WTC11 (cell line): ENCODE measurements around the gene SPRED2.

Experiments used
- CTCF ChIP-seq: fragments of 200-600 bp; IDR thresholded peaks from 2 replicates; pipeline ENCODE4 v1.8.0; 2022; ENCODE audit warnings: antibody characterized with exemption
- TCF7 ChIP-seq: sonication (generic); formaldehyde crosslinking; IDR thresholded peaks from 2 replicates; pipeline ENCODE4 v1.8.0; 2022; ENCODE audit warnings: mild to moderate bottlenecking, low read depth, missing genetic modification reagents, moderate library complexity
- TEAD4 ChIP-seq: sonication (generic); formaldehyde crosslinking; IDR thresholded peaks from 2 replicates; pipeline ENCODE4 v1.8.0; 2022; ENCODE audit warnings: mild to moderate bottlenecking, missing genetic modification reagents

- no peak for TF ChIP-seq CTCF
- TF ChIP-seq TCF7 (CRISPR knock-in tag): no peak
- no peak for TF ChIP-seq TEAD4 (CRISPR knock-in tag)
Measured at GRCh38 chr2:65382323-65382722, 50.1 kb downstream of the SPRED2 start.
